Activated CD8-positive, alpha-beta T cell treated with anti-CD3 and anti-CD28 coated beads for 36 hours (primary cell): ENCODE measurements around the gene COPB2. TPM values are rescaled to one million over a fixed set of nuclear protein-coding genes. Genes with fewer than 3 reads are reported as not detected.
A peak's percentile ranks its signal among the peaks of the same experiment; 100 is the strongest.

Experiments
- ATAC-seq: fragments of 200-7000 bp; cut with Tn5 transposase; one replicate; pipeline ENCODE4 v1.10.0; 2021; ENCODE audit warnings: mild to moderate bottlenecking, moderate library complexity
- CTCF ChIA-PET: fragments of 350-600 bp; sonication (Branson Sonifier 250); formaldehyde crosslinking; loops from one replicate; lab custom pipeline; 2021; ENCODE audit warnings: antibody characterized with exemption; lab: Charles Lee
- POLR2A ChIA-PET: fragments of 350-600 bp; sonication (Branson Sonifier 250); formaldehyde crosslinking; loops from one replicate; lab custom pipeline; 2021; ENCODE audit warnings: antibody characterized with exemption; lab: Charles Lee
- DNase-seq: peaks from one replicate; pipeline ENCODE4 v3.0.0-alpha.2; 2020
- H3K27ac Mint-ChIP-seq: one replicate; pipeline ENCODE4 v1.8.0; 2021; ENCODE audit warnings: mild to moderate bottlenecking, mixed read lengths
- H3K27me3 Mint-ChIP-seq: one replicate; pipeline ENCODE4 v1.8.0; 2021; ENCODE audit warnings: mixed read lengths
- H3K36me3 Mint-ChIP-seq: one replicate; pipeline ENCODE4 v1.8.0; 2021; ENCODE audit warnings: low read depth, mixed read lengths
- H3K4me1 Mint-ChIP-seq: one replicate; pipeline ENCODE4 v1.8.0; 2021; ENCODE audit warnings: low read depth, mixed read lengths
- H3K4me3 Mint-ChIP-seq: one replicate; pipeline ENCODE4 v1.8.0; 2021; ENCODE audit warnings: mild to moderate bottlenecking, moderate library complexity, mixed read lengths
- H3K9me3 Mint-ChIP-seq: one replicate; pipeline ENCODE4 v1.8.0; 2021; ENCODE audit warnings: mixed read lengths
- intact Hi-C: fragments of 100-400 bp; cut with micrococcal nuclease; formaldehyde crosslinking; loops from one replicate; pipeline ENCODE4 v1.10.0; 2022
- total RNA-seq, 2 experiments: library from RNA; stranded (reverse); gene quantifications; one replicate each; pipeline ENCODE4 v1.2.3, GENCODE V29; 2021
- TF ChIP-seq, protein P1 (sequence below): fragments of 200-600 bp; IDR thresholded peaks from one replicate; pipeline ENCODE4 v1.8.0; 2022; ENCODE audit warnings: antibody characterized with exemption, mild to moderate bottlenecking

Gene COPB2
- total RNA-seq, 2 experiments from 2014 or later = 81.7 to 83.8 TPM

DNA sequence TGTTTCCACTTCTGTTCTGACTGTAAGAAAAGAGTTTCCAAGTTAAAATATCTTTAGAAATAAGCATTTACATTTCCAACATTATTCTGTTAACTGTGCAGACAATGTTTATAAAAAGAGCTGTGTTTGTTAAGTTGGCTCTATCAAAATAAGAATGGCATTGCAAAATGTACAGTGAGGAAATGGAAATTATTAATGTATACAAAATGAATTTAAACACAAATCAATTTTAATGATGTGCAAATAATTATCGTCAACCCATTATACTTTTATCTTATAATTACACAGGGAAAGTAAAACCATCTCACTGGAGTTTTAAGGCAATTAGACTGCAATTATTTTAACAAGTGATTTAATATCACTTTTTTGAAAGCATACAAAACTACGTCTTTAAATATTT is 28.2 kb downstream of the COPB2 start:
- intact Hi-C loops = no loop called here
- ChIA-PET CTCF (no interaction called here), POLR2A (interaction anchor here (1.6 kb wide), 1 partner anchor 17 kb away, joined by 6 read pairs; the partner anchor contains the start of gene MRPS22)
- Mint-ChIP-seq H3K27me3 (no peaks in the 10 kb centered on the region), H3K9me3 (no peaks in the 10 kb centered on the region), H3K36me3 (peaks cover 57% of the 10 kb centered on the region), H3K27ac (no peak overlapping the region), H3K4me3 (no peak overlapping the region), H3K4me1 (peaks cover 22% of the 10 kb centered on the region)
- DNase-seq (no peak), ATAC-seq (no peak)
- TF ChIP-seq, protein P1, sequence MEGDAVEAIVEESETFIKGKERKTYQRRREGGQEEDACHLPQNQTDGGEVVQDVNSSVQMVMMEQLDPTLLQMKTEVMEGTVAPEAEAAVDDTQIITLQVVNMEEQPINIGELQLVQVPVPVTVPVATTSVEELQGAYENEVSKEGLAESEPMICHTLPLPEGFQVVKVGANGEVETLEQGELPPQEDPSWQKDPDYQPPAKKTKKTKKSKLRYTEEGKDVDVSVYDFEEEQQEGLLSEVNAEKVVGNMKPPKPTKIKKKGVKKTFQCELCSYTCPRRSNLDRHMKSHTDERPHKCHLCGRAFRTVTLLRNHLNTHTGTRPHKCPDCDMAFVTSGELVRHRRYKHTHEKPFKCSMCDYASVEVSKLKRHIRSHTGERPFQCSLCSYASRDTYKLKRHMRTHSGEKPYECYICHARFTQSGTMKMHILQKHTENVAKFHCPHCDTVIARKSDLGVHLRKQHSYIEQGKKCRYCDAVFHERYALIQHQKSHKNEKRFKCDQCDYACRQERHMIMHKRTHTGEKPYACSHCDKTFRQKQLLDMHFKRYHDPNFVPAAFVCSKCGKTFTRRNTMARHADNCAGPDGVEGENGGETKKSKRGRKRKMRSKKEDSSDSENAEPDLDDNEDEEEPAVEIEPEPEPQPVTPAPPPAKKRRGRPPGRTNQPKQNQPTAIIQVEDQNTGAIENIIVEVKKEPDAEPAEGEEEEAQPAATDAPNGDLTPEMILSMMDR = no peak

- ATAC-seq (no peak), DNase-seq (no peak)
- H3K9me3 Mint-ChIP-seq = no peaks in the 10 kb centered on the region
- peak overlapping the region; percentile 67 for H3K27ac Mint-ChIP-seq
- ChIA-PET CTCF (no interaction called here), POLR2A (interaction anchor here (0.7 to 1.4 kb wide), 4 partner anchors 14 to 30 kb away, joined by 3 to 4 read pairs (median 3); partner anchors contain the start of gene COPB2)
- TF ChIP-seq, protein P1 = no peak
- H3K27me3 Mint-ChIP-seq = no peaks in the 10 kb centered on the region
- H3K4me1 Mint-ChIP-seq = peaks cover 38% of the 10 kb centered on the region
- H3K4me3 Mint-ChIP-seq = no peak overlapping the region
- peaks cover 68% of the 10 kb centered on the region for H3K36me3 Mint-ChIP-seq
- intact Hi-C loops = no loop called here
Observed at GRCh38 chr3:139358841-139359562, 30.4 kb downstream of the COPB2 start.

GRCh38 chr3:139357899-139358298 is 31.5 kb downstream of the COPB2 start:
- H3K9me3 Mint-ChIP-seq = no peaks in the 10 kb centered on the region
- H3K4me1 Mint-ChIP-seq = peaks cover 42% of the 10 kb centered on the region
- H3K36me3 Mint-ChIP-seq = peaks cover 63% of the 10 kb centered on the region
- H3K4me3 Mint-ChIP-seq = no peak overlapping the region
- ChIA-PET POLR2A (no interaction called here), CTCF (no interaction called here)
- intact Hi-C loops = no loop called here
- H3K27me3 Mint-ChIP-seq = no peaks in the 10 kb centered on the region
- ATAC-seq (peak; percentile 90), DNase-seq (peak; percentile 32)
- TF ChIP-seq, protein P1 = no peak
- H3K27ac Mint-ChIP-seq = peak overlapping the region; percentile 81

- Mint-ChIP-seq H3K4me3 (no peak overlapping the region), H3K9me3 (no peaks in the 10 kb centered on the region), H3K4me1 (peaks cover 46% of the 10 kb centered on the region), H3K27ac (peak overlapping the region; percentile 82), H3K36me3 (peaks cover 70% of the 10 kb centered on the region), H3K27me3 (no peaks in the 10 kb centered on the region)
- ATAC-seq (peak; percentile 31), DNase-seq (peak; percentile 19)
- intact Hi-C loops = no loop called here
- ChIA-PET CTCF (interaction anchor here (0.9 kb wide), 1 partner anchor 25 kb away, joined by 3 read pairs; no protein-coding TSS in a partner anchor), POLR2A (interaction anchor here (0.9 to 3.5 kb wide), 3 partner anchors 9 to 34 kb away, joined by 3 to 16 read pairs (median 5); partner anchors contain the start of genes COPB2 and MRPS22)
- TF ChIP-seq, protein P1 = no peak
Observed at GRCh38 chr3:139355891-139356290, 33.6 kb downstream of the COPB2 start.

GRCh38 chr3:139355476-139355875 is 34.0 kb downstream of the COPB2 start:
- peak overlapping the region; percentile 82 for H3K27ac Mint-ChIP-seq
- CTCF ChIA-PET = interaction anchor here (0.9 to 2.1 kb wide), 2 partner anchors 11 to 25 kb away, joined by 3 to 13 read pairs; partner anchors contain the start of gene MRPS22

More at GRCh38 chr3:139355476-139355875, 34.0 kb downstream of the COPB2 start:
- no peaks in the 10 kb centered on the region for H3K27me3 Mint-ChIP-seq
- POLR2A ChIA-PET = interaction anchor here (1.3 to 3.5 kb wide), 2 partner anchors 11 to 34 kb away, joined by 5 to 16 read pairs; partner anchors contain the start of genes COPB2 and MRPS22
- TF ChIP-seq, protein P1 = no peak
- no peak for DNase-seq
- peaks cover 68% of the 10 kb centered on the region for H3K36me3 Mint-ChIP-seq
- no peak for ATAC-seq
- H3K4me1 Mint-ChIP-seq = peaks cover 46% of the 10 kb centered on the region
- intact Hi-C loops = no loop called here
- H3K4me3 Mint-ChIP-seq = no peak overlapping the region
- H3K9me3 Mint-ChIP-seq = no peaks in the 10 kb centered on the region
